NOMO-1 (cell line): Measurements from ENCODE around the gene CERS6.
"Not testable (repeated sequence)": the region's sequence is repeated elsewhere in the genome, so short reads cannot be mapped to it uniquely, and the experiment has no call there.

Experiments used
- DNase-seq, 2 experiments: peaks; one replicate each; lab custom pipeline; 2025; ENCODE audit not compliant: unreplicated experiment in 2 of 2; lab: John Stamatoyannopoulos, UW

The CERS6 gene

DNA sequence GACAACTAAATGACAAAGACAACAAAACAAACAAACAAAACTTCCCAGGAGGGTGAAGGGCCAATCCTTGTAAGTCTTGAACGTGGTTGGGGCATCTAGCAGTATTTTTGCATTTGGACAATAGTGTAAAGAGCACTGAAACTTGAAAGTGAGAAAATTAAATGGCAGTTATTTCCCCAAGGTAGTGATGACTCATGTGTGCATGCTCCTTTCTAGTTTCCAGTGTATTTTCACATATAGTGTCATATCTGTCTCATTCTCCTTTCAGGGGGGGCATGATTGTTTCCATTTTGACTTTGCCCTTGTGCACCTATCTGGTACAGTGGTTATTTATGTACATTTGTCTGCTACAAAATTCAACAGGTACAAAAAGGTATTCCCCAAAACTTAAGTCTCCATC, 39.5 kb downstream of the CERS6 start:
- DNase-seq: no peak

DNA sequence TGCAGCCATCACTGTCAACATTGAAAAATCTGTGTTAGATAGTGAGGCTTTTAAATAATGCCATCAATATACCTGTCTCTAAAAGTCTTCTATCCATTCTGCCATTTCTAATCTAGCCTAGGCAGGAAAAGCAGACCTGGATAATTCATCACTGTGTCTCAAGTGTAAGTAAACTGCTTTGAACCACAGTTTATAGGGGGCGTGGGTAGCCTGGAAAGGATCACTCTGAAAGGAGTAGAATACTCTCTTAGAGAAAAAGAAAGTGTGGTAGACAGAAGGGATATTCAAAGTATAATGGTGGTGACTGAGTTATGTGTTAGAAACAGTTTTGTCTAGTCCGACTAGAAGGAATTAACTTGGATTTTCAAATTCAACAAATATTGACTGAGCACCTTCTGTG, 40.8 kb downstream of the CERS6 start:
- DNase-seq: no peak

DNA sequence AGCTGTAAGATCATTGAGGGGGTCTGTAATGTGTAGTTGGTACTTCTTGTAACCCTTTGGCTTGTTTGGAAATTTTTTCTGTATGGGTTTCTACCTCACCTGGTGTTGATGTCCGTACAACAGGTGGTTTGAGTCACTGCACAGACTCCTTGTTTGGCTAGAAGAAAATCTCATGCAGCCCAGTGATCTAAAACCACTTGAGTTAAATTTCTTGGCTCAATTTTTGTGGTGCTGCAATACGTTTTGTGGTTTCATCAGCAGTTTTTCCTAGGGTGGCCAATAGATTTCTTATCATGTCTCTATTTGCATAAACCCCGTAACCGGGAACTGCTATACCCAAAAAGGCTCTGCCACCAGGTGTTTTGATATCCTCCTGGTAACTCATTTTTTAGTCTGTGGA, 43.4 kb downstream of the CERS6 start:
- no peak for DNase-seq

DNA sequence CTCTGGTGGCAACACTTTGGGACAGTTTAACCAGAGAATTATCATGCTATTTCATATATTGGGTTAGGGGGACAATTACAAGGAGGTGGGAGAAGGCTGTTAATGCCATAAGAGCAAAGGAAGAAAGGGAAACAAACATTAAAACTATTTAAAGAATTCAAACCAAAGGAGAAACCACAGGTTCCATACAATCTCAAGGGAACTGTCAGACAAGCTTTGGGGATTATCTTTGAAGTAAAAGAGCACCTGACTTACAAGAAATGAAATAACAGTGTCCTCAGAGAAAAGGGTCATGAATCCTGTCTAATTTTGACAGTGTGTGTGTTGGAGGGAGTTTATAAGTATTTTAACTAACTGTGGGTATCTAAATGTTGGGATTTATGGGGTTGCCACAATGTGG, 44.4 kb downstream of the CERS6 start:
- DNase-seq: no peak

DNA sequence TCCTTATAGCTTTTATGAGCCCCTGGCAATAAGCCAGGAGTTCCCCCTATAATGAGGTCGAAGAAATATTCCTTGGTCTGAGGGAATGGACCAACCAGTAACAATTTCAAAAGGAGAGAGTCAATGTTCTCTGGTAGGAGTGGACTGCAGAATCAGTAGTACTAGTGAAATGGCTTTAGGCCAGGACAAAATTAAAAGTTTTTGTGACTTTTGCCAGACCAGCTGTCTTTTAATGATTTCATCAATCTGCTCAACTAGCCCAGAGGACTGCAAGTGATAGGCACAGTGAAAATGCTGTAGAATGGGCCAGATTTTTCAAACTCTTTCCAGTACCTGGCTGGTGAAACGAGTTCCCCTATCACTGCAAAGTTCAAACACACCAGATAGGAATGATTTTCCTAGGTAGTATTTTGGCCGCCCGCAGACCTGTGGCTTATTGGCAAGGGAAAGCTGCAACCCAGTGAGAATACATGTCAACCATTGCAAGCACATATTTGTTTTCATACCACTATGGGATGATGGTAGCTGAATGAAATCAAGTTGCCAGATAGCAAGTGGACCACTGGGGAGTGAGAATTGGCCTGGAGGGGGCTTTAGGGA, 45.5 kb downstream of the CERS6 start:
- DNase-seq: no peak

DNA sequence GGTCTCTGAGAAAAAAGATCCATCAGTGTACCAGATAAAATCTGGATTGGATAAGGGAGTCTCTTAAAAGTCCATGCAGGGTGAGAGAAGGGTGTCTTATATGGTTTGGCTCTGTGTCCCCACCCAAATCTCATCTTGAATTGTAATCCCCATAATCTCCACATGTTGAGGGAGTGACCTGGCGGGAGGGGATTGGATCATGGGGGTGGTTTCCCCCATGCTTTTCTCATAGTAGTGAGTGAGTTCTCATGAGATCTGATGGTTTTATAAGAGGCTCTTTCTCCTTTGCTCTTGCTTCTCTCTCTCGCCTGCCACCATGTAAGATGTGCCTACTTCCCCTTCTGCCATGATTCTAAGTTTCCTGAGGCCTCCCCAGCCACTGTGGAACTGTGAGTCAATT, 46.8 kb downstream of the CERS6 start:
- not testable (repeated sequence) for DNase-seq

DNA sequence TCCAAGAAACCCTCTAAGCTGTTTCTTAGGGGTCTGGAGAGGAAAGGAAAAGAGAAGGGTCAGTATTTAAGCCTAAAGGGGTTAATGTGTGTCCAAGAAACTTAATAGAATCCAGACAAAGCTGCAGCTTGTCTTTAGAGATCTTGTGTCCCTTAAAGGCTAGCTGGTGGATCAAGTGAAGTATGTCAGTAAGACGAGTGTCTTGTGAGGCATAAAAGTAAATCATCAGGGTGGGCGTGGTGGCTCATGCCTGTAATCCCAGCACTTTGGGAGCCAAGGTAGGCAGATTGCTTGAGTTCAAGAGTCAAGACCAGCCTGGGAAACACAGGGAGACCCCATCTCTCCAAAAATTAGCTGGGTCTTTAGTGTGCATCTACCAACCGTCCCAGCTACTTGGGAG, 47.8 kb downstream of the CERS6 start:
- DNase-seq: no peak

DNA sequence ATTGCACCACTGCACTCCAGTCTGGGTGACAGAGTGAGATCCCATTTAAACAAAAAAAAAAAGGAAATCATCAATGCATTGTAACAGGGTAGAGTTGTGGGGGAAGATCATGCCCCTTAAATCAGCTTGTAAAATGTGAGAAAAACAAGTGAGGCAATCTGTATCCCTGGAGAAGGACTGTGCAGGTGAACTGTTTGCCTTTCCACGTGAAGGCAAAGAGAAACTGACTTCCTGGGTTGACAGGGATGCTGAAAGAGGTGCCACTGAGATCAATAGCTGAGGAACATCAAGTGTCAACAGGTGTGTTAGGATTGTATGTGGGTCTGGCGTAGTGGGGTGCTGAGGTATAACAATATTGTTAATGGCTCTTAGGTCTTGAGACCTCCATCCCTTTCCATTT, 48.3 kb downstream of the CERS6 start:
- no peak for DNase-seq

DNA sequence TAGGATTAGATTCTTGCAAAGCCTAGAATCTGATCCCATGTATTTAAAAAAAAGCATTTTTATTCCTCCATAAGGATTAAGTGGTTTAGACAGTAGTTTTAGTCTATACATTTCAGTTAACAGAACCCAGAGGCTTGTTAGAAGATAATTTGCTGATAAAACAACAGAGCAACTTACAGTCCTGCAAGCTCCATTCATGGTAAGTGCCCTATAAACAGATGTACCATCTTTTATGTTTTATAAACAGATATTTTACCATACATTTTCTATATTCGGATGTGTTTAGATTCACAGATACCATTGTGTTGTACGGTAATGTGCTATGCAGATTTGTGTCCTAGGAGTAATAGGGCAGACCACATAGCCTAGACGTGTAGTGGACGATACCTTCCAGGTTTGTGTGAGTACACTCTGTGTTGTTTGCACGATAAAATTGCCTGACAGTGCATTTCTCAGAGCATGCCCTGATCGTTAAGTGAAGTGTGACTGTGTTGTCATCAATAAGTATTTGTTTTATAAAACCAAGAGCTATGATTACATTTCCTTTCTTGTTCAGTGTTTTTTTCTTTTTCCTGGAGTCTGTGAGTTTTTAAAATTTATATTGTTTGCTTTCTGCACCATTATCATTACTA, 54.2 kb downstream of the CERS6 start:
- no peak for DNase-seq

DNA sequence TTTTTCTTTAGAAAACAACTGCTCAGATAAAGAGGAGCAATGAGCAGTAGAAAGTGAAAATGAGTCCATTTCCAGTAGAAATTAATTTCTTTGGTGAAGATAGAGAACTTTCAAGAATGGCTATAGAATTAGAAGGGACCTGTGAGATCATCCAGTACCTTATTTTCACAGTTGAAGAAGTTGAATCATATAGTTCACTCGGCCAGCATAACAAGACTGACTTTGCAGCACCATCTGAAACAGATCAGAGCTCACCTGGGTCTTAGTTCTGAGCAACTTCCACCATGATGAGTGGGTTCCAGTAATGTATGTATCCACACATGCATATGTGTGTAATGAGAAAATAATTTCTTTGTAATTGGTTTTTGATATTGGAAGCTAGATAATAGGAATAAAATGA, 58.6 kb downstream of the CERS6 start:
- DNase-seq: no peak

DNA sequence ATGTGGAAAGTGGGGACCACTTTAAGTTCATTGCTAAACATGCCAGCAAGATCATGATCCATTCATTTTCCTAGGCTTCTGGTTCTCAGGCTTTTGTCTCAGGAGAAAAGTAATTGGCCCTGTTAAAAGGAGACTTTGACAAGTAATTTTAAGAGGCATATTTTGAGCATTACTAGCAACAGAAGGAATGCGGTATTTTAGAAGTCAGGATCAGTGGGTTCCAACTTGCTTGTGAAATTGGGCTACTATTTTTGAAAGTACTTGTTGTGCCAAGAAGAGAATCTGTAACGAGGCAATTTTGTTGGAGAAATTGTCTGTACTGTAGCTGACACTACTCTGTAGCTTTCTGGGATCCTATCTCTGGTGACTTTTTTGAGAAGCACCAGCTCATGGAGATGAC, 59.4 kb downstream of the CERS6 start:
- DNase-seq: no peak

DNA sequence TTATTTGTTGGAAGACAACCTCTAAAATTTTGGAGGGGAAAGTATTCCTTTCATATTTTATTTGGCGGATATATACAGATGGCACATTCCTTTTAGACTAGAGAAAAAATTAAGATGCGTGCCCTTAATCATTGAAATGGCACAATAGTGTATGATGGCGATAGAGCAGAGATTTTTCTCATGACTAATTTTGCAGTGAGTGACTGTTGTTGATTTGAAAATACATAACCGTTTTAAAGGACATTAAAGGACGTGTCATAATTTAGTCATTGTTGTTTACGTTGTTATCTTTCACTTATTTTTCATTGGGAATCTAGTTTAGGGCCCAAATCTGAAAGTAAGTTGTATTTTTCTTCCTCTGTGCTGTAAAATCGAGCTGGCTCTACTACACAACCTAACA, 61.7 kb downstream of the CERS6 start:
- no peak for DNase-seq

DNA sequence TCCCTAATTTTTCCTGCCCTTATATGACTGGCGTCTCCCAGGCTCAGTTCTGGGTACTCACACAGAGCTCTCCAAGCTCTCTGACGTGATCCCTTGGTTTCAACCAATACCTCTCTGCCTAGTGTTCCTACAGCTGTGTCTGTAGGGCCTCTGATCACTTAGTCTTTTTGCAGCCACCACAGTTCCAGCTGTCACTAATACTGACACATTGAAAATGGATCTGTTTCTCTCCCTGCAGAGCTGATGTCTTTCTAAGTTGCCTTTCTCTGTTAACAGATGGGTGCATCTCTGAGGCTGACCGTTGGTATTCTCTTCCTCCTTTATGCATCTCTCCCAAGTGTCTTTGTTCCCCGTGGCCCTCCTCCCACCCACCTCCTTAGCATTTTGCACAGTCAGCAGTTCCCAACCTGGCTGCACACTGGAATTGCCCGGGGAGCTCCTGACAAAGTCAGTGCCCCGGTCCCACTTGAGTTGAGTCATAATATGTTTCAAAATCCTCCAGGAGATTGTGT, 62.5 kb downstream of the CERS6 start:
- no peak for DNase-seq

DNA sequence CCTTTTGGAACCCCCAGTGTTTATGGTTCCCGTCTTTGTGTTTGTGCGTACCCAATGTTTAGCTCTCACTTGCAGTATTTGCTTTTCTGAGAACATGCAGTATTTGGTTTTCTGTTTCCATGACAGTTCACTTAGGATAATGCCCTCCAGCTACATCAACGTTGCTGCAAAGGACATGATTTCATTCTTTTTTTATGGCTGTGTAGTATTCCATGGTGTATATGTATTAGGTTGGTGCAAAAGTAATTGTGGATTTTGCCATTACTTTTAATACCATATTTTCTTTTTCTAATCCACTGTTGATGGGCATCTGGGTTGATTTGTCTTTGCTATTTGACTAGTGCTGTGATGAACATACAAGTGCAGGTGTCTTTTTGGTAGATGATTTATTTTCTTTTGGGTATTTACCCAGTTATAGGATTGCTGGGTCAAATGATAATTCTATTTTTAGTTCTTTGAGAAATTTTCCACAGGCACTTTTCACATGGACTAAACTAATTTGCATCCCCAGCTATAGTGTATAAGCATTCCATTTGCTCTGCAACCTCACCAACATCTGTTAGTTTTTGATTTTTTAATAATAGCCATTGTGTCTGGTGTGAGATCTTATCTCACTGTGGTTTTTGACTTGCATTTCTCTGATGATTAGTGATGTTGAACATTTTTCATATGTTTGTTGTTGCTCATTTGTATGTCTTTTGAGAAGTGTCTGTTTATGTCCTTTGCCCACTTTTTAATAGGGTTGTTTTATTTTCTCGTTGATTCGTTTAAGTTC, 63.6 kb downstream of the CERS6 start:
- DNase-seq: no peak

DNA sequence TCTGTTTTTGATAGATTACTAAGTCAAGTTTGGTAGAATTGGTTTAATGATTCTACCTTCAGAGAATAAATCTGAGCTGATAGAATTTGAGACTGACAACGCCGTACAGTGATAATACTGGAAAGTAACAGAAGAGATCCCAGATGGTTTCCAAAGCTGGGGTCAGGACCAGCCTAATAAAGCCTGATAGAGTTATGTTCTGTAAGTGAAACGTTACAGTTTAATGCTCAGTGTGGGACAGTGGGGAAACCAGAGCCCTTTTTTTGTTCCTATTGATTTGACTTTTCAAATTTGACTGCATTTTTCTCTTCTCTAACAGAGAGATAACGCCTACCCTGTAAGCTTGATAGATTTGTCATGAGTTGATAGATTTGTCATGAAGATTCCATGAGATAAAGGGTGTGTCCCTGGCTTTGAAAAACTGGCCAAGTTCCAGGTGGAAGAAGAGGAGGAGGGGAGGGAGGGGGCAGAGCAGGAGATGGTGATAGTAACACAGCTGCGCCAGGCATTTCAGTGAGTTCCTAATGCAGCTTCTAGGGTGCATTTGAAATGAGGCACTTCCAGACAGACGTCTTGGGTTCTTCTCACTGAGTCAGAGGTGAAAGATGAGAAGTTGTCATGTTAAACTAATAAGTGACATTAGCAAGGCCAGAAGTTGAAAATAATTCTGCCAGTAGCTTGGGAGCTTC, 65.1 kb downstream of the CERS6 start:
- DNase-seq: no peak

DNA sequence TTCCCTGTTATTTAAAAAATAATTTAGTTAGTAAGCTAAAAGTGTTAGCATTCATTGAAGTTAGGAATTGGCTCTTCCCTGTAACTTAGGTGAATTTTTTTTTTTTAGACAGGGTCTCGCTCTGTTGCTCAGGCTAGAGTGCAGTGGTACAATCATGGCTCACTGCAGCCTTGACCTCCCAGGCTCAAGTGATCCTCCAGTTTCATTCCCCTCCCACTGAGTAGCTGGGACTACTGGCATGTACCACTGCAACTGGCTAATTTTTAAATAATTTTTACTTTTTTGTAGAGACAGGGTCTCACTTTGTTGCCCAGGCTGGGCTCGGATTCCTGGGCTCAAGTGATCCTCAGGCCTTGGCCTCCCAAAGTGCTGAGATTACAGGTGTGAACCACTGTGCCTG, 66.4 kb downstream of the CERS6 start:
- no peak for DNase-seq

DNA sequence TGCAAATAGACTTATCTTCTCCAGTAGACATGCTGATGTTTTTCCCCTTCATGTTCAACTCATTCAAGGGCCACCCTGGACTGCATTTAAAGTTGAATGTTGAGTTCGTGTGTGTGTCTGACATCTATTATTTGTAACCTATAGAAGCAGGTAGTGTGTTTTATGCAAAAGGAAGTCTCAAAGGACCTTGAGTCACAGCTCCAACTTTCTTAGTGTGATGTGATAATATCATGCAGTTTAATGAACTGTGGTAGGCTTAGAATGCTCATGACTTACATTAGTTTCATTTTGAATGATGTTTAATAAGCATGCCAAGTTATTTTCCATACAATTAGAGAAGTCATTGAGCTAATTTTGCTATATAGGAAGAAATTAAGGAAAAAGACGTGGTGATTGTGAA, 67.9 kb downstream of the CERS6 start:
- no peak for DNase-seq

DNA sequence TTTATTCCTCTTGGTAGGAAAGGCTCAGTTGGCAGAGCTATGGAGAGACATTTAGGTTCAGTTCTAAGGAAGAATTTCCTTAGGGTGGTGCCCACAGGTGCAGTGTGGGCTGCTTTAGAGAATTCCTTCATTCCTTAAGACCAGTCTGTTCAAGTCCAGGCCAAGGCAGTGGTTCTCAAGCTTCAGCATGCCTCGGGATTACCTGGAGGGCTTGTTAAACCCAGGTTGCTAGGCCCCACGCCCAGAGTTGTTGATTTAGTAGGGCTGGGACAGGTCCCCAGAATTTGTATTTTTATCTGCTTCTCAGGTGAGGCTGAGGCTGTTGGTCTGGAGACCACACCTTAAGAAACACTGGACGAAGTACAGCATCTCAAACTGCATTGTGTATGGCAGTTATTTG, 68.9 kb downstream of the CERS6 start:
- no peak for DNase-seq

DNA sequence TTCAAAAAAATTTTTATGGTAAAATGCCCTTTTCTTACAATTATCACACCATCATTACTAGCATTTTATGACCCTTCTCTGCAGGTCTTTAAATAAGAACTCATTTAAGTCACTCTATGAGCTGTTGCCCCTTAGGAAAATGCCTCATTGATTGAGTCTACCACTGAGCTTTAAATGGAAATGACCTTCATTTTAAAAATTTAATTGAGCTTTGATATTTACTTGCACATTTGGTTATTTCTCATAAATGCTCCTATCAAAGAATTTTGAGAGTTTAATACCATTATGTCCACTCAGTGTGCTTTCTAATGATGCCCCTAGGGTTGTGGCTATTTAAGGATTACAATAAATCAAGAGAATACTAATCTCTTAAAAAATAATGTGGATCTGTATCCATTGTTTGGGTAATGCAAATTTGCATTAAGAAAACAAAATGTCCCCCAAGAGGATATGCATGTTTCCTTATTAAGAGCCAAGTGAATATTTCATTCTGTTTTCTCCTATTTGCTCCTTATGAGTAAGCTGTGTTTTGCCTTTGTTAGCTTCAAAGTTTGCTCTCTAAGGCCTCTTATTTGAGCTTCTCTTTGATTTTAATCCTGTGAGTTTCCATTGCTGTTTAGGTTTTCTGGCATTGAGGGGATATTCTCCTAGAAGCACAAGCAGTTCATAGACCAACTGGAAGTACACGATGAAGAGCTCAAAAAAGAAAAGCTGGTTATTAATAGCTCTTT, 69.8 kb downstream of the CERS6 start:
- DNase-seq: no peak

DNA sequence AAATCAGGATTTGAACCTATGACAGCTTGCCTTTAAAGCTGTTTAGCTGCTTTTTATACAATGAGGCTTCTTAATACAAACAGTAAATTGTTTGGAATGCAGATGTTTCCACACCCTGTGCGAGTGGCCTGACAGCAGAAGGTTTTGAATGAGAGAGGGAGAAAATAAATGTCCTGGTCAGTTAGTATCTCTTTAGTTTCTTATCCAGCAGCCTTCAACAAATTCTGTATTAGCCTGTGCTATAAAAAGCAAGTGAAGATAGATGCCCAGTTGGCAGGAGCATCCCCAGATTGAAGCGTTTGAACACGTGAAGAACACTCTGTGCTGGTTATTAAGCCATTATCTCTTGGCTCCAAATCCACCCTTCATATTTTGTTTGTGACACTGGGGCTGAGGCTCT, 70.6 kb downstream of the CERS6 start:
- DNase-seq: no peak

DNA sequence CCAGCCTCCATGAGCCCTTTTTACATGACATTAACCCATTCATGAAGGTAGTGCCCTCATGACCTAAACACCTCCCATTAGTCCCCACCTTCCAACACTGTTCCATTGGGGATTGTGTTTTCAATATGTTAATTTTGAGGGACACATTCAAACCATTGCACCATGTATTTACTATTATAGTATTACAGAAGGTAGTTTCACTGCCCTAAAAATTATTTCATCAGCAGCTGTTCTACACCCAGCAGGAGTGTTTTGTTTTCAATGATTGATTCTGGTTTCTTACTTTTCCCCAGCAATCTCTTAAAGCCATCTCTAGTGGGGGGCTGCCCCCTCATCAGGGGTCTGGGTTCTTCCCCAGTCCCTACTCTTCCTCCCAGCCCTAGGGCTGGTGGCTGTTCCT, 71.9 kb downstream of the CERS6 start:
- no peak for DNase-seq
